Loucy (cell line): ENCODE results near the gene OR10A3.

Experiments
- H2AFZ ChIP-seq: fragments of 200-600 bp; sonication (generic); 2 replicates; pipeline ENCODE4 v1.6.0; 2016; ENCODE audit warnings: antibody characterized with exemption, mild to moderate bottlenecking, low read length, moderate library complexity
- H3F3A ChIP-seq: fragments of 200-600 bp; 2 replicates; pipeline ENCODE4 v1.6.0; 2016; ENCODE audit warnings: antibody characterized with exemption, low read depth, mild to moderate bottlenecking
- H3K27me3 ChIP-seq: fragments of 200-600 bp; sonication (generic); 2 replicates; pipeline ENCODE4 v1.6.1; 2014; ENCODE audit warnings: low read length, mild to moderate bottlenecking; ENCODE audit not compliant: insufficient read depth, poor library complexity, severe bottlenecking
- H3K36me3 ChIP-seq: fragments of 200-600 bp; sonication (generic); 2 replicates; pipeline ENCODE4 v1.6.1; 2016; ENCODE audit warnings: low read length; ENCODE audit not compliant: insufficient read depth
- H3K4me1 ChIP-seq: fragments of 200-600 bp; sonication (generic); 2 replicates; pipeline ENCODE4 v1.5.1; 2014; ENCODE audit warnings: low read length, mild to moderate bottlenecking; ENCODE audit not compliant: insufficient read depth, poor library complexity, severe bottlenecking
- H3K4me2 ChIP-seq: fragments of 200-600 bp; sonication (generic); 2 replicates; pipeline ENCODE4 v1.6.0; 2014; ENCODE audit warnings: antibody characterized with exemption, low read length, low read depth, mild to moderate bottlenecking; ENCODE audit not compliant: poor library complexity, severe bottlenecking
- H3K4me3 ChIP-seq: fragments of 200-600 bp; sonication (generic); 2 replicates; pipeline ENCODE4 v1.5.1; 2014; ENCODE audit warnings: low read length, mild to moderate bottlenecking, mixed read lengths; ENCODE audit not compliant: poor library complexity, severe bottlenecking
- H3K79me2 ChIP-seq: fragments of 200-600 bp; sonication (generic); 2 replicates; pipeline ENCODE4 v1.6.1; 2014; ENCODE audit warnings: low read length; ENCODE audit not compliant: insufficient read depth
- H3K9ac ChIP-seq: fragments of 200-600 bp; sonication (generic); 2 replicates; pipeline ENCODE4 v1.6.0; 2014; ENCODE audit warnings: mild to moderate bottlenecking, low read depth, low read length, moderate library complexity; ENCODE audit not compliant: poor library complexity, severe bottlenecking
- H3K9me2 ChIP-seq: fragments of 200-600 bp; sonication (generic); replicated peaks from 2 replicates; pipeline ENCODE4 v1.6.1; 2016; ENCODE audit warnings: low read depth, low read length, mixed read lengths
- H3K9me3 ChIP-seq: fragments of 200-600 bp; sonication (generic); 2 replicates; pipeline ENCODE4 v1.6.1; 2014; ENCODE audit warnings: mild to moderate bottlenecking, antibody characterized with exemption, low read length, low read depth; ENCODE audit not compliant: insufficient read depth
- H4K20me1 ChIP-seq: fragments of 200-600 bp; sonication (generic); 2 replicates; pipeline ENCODE4 v1.6.0; 2014; ENCODE audit warnings: antibody characterized with exemption, low read length, mild to moderate bottlenecking; ENCODE audit not compliant: insufficient read depth, poor library complexity, severe bottlenecking
- CTCF ChIP-seq: fragments of 200-600 bp; sonication (generic); conservative IDR thresholded peaks from 2 replicates; pipeline ENCODE4 v1.5.1; 2014; ENCODE audit warnings: mild to moderate bottlenecking, antibody characterized with exemption, low read length
- EZH2phosphoT487 ChIP-seq: fragments of 200-600 bp; IDR thresholded peaks from 2 replicates; pipeline ENCODE4 v1.6.1; 2018; ENCODE audit warnings: antibody characterized with exemption, mild to moderate bottlenecking, moderate library complexity, borderline replicate concordance

Gene OR10A3

GRCh38 chr11:7904917-7905316, 36.6 kb downstream of the OR10A3 start:
- peak overlapping the region; percentile 39 for H3K4me2 ChIP-seq
- no peak overlapping the region for H3K9ac ChIP-seq
- no peaks in the 10 kb centered on the region for H3K27me3 ChIP-seq

GRCh38 chr11:7903940-7904339, 37.6 kb downstream of the OR10A3 start:
- no peaks in the 10 kb centered on the region for H3K36me3 ChIP-seq
- no peaks in the 10 kb centered on the region for H3F3A ChIP-seq
- no peaks in the 10 kb centered on the region for H3K9me3 ChIP-seq
- H3K4me3 ChIP-seq: no peak overlapping the region
- no peak overlapping the region for H2AFZ ChIP-seq
- peaks cover 12% of the 10 kb centered on the region for H3K4me1 ChIP-seq
- H3K9me2 ChIP-seq: no peaks in the 10 kb centered on the region
- H3K27me3 ChIP-seq: no peaks in the 10 kb centered on the region
- H3K4me2 ChIP-seq: no peak overlapping the region
- TF ChIP-seq CTCF: no peak
- H4K20me1 ChIP-seq: no peaks in the 10 kb centered on the region
- no peaks in the 10 kb centered on the region for H3K79me2 ChIP-seq
- no peak overlapping the region for H3K9ac ChIP-seq

More at GRCh38 chr11:7904917-7905316, 36.6 kb downstream of the OR10A3 start:
- no peaks in the 10 kb centered on the region for H3K9me3 ChIP-seq
- H2AFZ ChIP-seq: no peak overlapping the region; the same call in 1 of the 2 replicates
- no peaks in the 10 kb centered on the region for H3F3A ChIP-seq
- no peaks in the 10 kb centered on the region for H4K20me1 ChIP-seq
- no peaks in the 10 kb centered on the region for H3K9me2 ChIP-seq
- no peaks in the 10 kb centered on the region for H3K79me2 ChIP-seq
- H3K4me3 ChIP-seq: no peak overlapping the region
- no peak for TF ChIP-seq EZH2phosphoT487
- peak; percentile 21; the same call in 1 of the 2 replicates for TF ChIP-seq CTCF
- peaks cover 12% of the 10 kb centered on the region for H3K4me1 ChIP-seq
- no peaks in the 10 kb centered on the region for H3K36me3 ChIP-seq

- no peaks in the 10 kb centered on the region for H3K79me2 ChIP-seq
- H3K4me2 ChIP-seq: no peak overlapping the region
- H3K9me2 ChIP-seq: no peaks in the 10 kb centered on the region
- H3F3A ChIP-seq: no peaks in the 10 kb centered on the region
- no peaks in the 10 kb centered on the region for H4K20me1 ChIP-seq
- peaks cover 11% of the 10 kb centered on the region for H3K4me1 ChIP-seq
- H2AFZ ChIP-seq: no peak overlapping the region
- H3K9ac ChIP-seq: no peak overlapping the region
- H3K27me3 ChIP-seq: no peaks in the 10 kb centered on the region
- H3K36me3 ChIP-seq: no peaks in the 10 kb centered on the region
- no peak for TF ChIP-seq EZH2phosphoT487
- TF ChIP-seq CTCF: no peak
- no peak overlapping the region for H3K4me3 ChIP-seq
- H3K9me3 ChIP-seq: no peaks in the 10 kb centered on the region
Measured at GRCh38 chr11:7901319-7901854, 40.1 kb downstream of the OR10A3 start.
